Testis (tissue), 2 donors: Measurements from ENCODE around the gene DAND5.

ENCODE experiments used
- CTCF ChIP-seq, 3 experiments: fragments of 450-650 bp in 2 of 3; fragments of 200-600 bp in 1 of 3; sonication (generic) in 1 of 3; IDR thresholded peaks; one replicate each; pipeline ENCODE4 v1.5.1; 2016 to 2019; ENCODE audit warnings: antibody characterized with exemption in 3 of 3, mild to moderate bottlenecking in 2 of 3, moderate library complexity in 1 of 3
- POLR2A ChIP-seq: fragments of 450-650 bp; IDR thresholded peaks from one replicate; pipeline ENCODE4 v1.6.1; 2017; ENCODE audit warnings: antibody characterized with exemption, mild to moderate bottlenecking, moderate library complexity

GRCh38 chr19:12994701-12995595, 25.6 kb downstream of the DAND5 start, which contains the start of gene NFIX:
- TF ChIP-seq CTCF (IDR thresholded peaks at IDR 0.05) (no peak), POLR2A (no peak)
